OCI-LY7 (cell line): Measurements from ENCODE around the gene IMPDH1. TPM values are rescaled to one million over a fixed set of nuclear protein-coding genes. Genes with fewer than 3 reads are reported as not detected.
"Not testable (repeated sequence)": the region's sequence is repeated elsewhere in the genome, so short reads cannot be mapped to it uniquely, and the experiment has no call there.

Experiments used
- BruUV-seq: library from RNA; stranded (reverse); fragments of 400-500 nt; replicated peaks from 2 replicates; lab custom pipeline; 2021; lab: Mats Ljungman, UMichigan
- CTCF ChIA-PET: fragments of 300-600 bp; sonication (Branson Sonifier 250); formaldehyde crosslinking; loops from one replicate; lab custom pipeline; 2022; ENCODE audit warnings: antibody characterized with exemption; ENCODE audit not compliant: unreplicated experiment; lab: Charles Lee
- POLR2A ChIA-PET: fragments of 300-600 bp; sonication (Branson Sonifier 250); formaldehyde crosslinking; loops from one replicate; lab custom pipeline; 2022; ENCODE audit warnings: antibody characterized with exemption; lab: Charles Lee
- DNase-seq: peaks from one replicate; pipeline ENCODE4 v3.0.0-alpha.2; 2015; ENCODE audit warnings: low spot score
- H2AFZ ChIP-seq: fragments of 200-600 bp; sonication (generic), shearing (Covaris generic); 2 replicates; pipeline ENCODE4 v1.6.1; 2014; ENCODE audit warnings: mild to moderate bottlenecking, antibody characterized with exemption, low read length, moderate library complexity
- H3K27ac ChIP-seq: fragments of 200-600 bp; sonication (generic); 2 replicates; pipeline ENCODE4 v1.5.1; 2014; ENCODE audit warnings: mixed run types, low read depth, mild to moderate bottlenecking, moderate library complexity, low read length, inconsistent platforms; ENCODE audit not compliant: poor library complexity, severe bottlenecking
- H3K36me3 ChIP-seq: fragments of 200-600 bp; sonication (generic); 2 replicates; pipeline ENCODE4 v1.6.1; 2014; ENCODE audit warnings: mild to moderate bottlenecking, antibody characterized with exemption, low read length, moderate library complexity, mixed read lengths; ENCODE audit not compliant: insufficient read depth
- H3K4me1 ChIP-seq: fragments of 200-600 bp; sonication (generic); 2 replicates; pipeline ENCODE4 v1.5.1; 2014; ENCODE audit warnings: mild to moderate bottlenecking, low read length; ENCODE audit not compliant: insufficient read depth, poor library complexity, severe bottlenecking
- H3K4me2 ChIP-seq: fragments of 200-600 bp; sonication (generic); 2 replicates; pipeline ENCODE4 v1.6.1; 2014; ENCODE audit warnings: mild to moderate bottlenecking, low read length
- H3K4me3 ChIP-seq: fragments of 200-600 bp; sonication (generic); 2 replicates; pipeline ENCODE4 v1.5.1; 2014; ENCODE audit warnings: mild to moderate bottlenecking, low read depth, low read length; ENCODE audit not compliant: poor library complexity, severe bottlenecking
- H3K79me2 ChIP-seq: fragments of 200-600 bp; sonication (generic); 2 replicates; pipeline ENCODE4 v1.6.1; 2016; ENCODE audit warnings: low read depth, mild to moderate bottlenecking, low read length, moderate library complexity, mixed read lengths; ENCODE audit not compliant: insufficient read depth
- H3K9me2 ChIP-seq: fragments of 200-600 bp; sonication (generic); 2 replicates; pipeline ENCODE4 v1.6.1; 2016; ENCODE audit warnings: mild to moderate bottlenecking, low read length, mixed read lengths; ENCODE audit not compliant: insufficient read depth
- H3K9me3 ChIP-seq: fragments of 200-600 bp; sonication (generic); 2 replicates; pipeline ENCODE4 v1.6.1; 2014; ENCODE audit warnings: mild to moderate bottlenecking, mixed run types, low read length, mixed read lengths
- H4K20me1 ChIP-seq: fragments of 200-600 bp; sonication (generic); 2 replicates; pipeline ENCODE4 v1.6.1; 2014; ENCODE audit warnings: mild to moderate bottlenecking, antibody characterized with exemption, low read length, moderate library complexity, mixed read lengths; ENCODE audit not compliant: insufficient read depth
- CTCF ChIP-seq: fragments of 200-600 bp; sonication (generic); conservative IDR thresholded peaks from 2 replicates; pipeline ENCODE4 v1.5.1; 2014; ENCODE audit warnings: mild to moderate bottlenecking, antibody characterized with exemption, low read length, moderate library complexity, mixed read lengths
- EZH2phosphoT487 ChIP-seq: fragments of 200-600 bp; sonication (generic); IDR thresholded peaks from 2 replicates; pipeline ENCODE4 v1.6.1; 2018; ENCODE audit warnings: low read depth, borderline replicate concordance, mild to moderate bottlenecking, mixed run types, antibody characterized with exemption, low read length, moderate library complexity, mixed read lengths
- intact Hi-C: fragments of 100-400 bp; cut with micrococcal nuclease; formaldehyde crosslinking; loops from one replicate; pipeline ENCODE4 v1.10.0; 2022; ENCODE audit not compliant: unreplicated experiment
- total RNA-seq, 2 experiments: library from RNA; depleted of rRNA in 1 of 2; stranded (reverse); fragments of >200 nt in 1 of 2; shearing (Covaris generic) in 1 of 2; gene quantifications; 2 replicates each; pipeline ENCODE4 v1.2.3, GENCODE V29; 2014 to 2022

Gene IMPDH1
- total RNA-seq, 2 experiments from 2014 or later = 26.6 to 50.5 TPM

- H3K4me1 ChIP-seq = peaks cover 33% of the 10 kb centered on the region
- DNase-seq = no peak
- H3K9me3 ChIP-seq = no peaks in the 10 kb centered on the region
- H3K4me3 ChIP-seq = no peak overlapping the region
- POLR2A ChIA-PET = interaction anchor here (0.8 to 1.3 kb wide), 3 partner anchors 19 to 44 kb away, joined by 3 to 4 read pairs (median 3); no protein-coding TSS in a partner anchor
- peak overlapping the region; percentile 79 for H3K4me2 ChIP-seq
- no TSS peak for BruUV-seq
- no peaks in the 10 kb centered on the region for H3K9me2 ChIP-seq
- no peaks in the 10 kb centered on the region for H4K20me1 ChIP-seq
- CTCF ChIA-PET = interaction anchor here (1.0 to 3.1 kb wide), 2 partner anchors 32 to 44 kb away, joined by 3 to 31 read pairs; no protein-coding TSS in a partner anchor
- H3K36me3 ChIP-seq = peaks cover 38% of the 10 kb centered on the region
- H3K79me2 ChIP-seq = peaks cover 45% of the 10 kb centered on the region
- intact Hi-C loops = loop anchor here (1.0 to 2.0 kb wide), 2 partner anchors 32 to 54 kb away; no protein-coding TSS in a partner anchor
- TF ChIP-seq CTCF (no peak), EZH2phosphoT487 (no peak)
- peak overlapping the region; percentile 19 for H3K27ac ChIP-seq
- H2AFZ ChIP-seq = no peak overlapping the region
These were observed 49.2 kb upstream of the IMPDH1 start for GRCh38 chr7:128458956-128459355.

GRCh38 chr7:128457385-128457784 lies 47.6 kb upstream of the IMPDH1 start:
- BruUV-seq, H2AFZ ChIP-seq, intact Hi-C loops, H3K27ac ChIP-seq, CTCF ChIA-PET, H4K20me1 ChIP-seq, DNase-seq, H3K9me3 ChIP-seq, H3K9me2 ChIP-seq: not testable (repeated sequence)
- Histone ChIP-seq H3K4me1 (peaks cover 33% of the 10 kb centered on the region), H3K4me2 (peak overlapping the region; percentile 79), H3K79me2 (peaks cover 45% of the 10 kb centered on the region), H3K36me3 (peaks cover 31% of the 10 kb centered on the region), H3K4me3 (peak overlapping the region; percentile 80)
- POLR2A ChIA-PET = interaction anchor here (1.0 kb wide), 1 partner anchor 17 kb away, joined by 3 read pairs; no protein-coding TSS in a partner anchor

GRCh38 chr7:128456255-128456725 lies 46.5 kb upstream of the IMPDH1 start:
- no peak for DNase-seq
- Histone ChIP-seq H3K9me3 (no peaks in the 10 kb centered on the region), H3K27ac (peak overlapping the region; percentile 52), H2AFZ (peak overlapping the region; percentile 94), H3K4me3 (peak overlapping the region; percentile 80), H3K79me2 (peaks cover 36% of the 10 kb centered on the region), H4K20me1 (no peaks in the 10 kb centered on the region), H3K4me1 (peaks cover 33% of the 10 kb centered on the region), H3K4me2 (peak overlapping the region; percentile 79), H3K36me3 (peaks cover 28% of the 10 kb centered on the region), H3K9me2 (no peaks in the 10 kb centered on the region)
- TF ChIP-seq EZH2phosphoT487 (no peak), CTCF (no peak)
- ChIA-PET POLR2A (interaction anchor here (1.5 kb wide), 1 partner anchor 47 kb away, joined by 4 read pairs; no protein-coding TSS in a partner anchor), CTCF (no interaction called here)
- BruUV-seq = no TSS peak
- intact Hi-C loops = no loop called here
